HL-60 (cell line): ENCODE data around the gene ABCA2.

Experiments
- DNase-seq, 2 experiments: peaks; one replicate each; pipeline ENCODE4 v3.0.0-alpha.2; 2010 to 2020; ENCODE audit warnings: low read depth in 1 of 2, low spot score in 1 of 2
- H3K27ac ChIP-seq: fragments of 250-450 bp; sonication (Bioruptor Pico); replicated peaks from 2 replicates; pipeline ENCODE4 v1.5.1; 2020; ENCODE audit warnings: mild to moderate bottlenecking, moderate library complexity
- H3K27me3 ChIP-seq: fragments of 250-450 bp; sonication (Bioruptor Pico); 2 replicates; pipeline ENCODE4 v1.5.1; 2021; ENCODE audit warnings: mild to moderate bottlenecking, moderate library complexity; ENCODE audit not compliant: insufficient read depth, poor library complexity, severe bottlenecking
- H3K4me3 ChIP-seq: replicated peaks from 2 replicates; pipeline ENCODE4 v1.5.1; 2011; ENCODE audit warnings: mild to moderate bottlenecking, control low read depth, low read length; ENCODE audit not compliant: insufficient read depth
- CTCF ChIP-seq: IDR thresholded peaks from one replicate; pipeline ENCODE4 v1.5.1; 2011; ENCODE audit warnings: low read length, control low read depth, inconsistent platforms; ENCODE audit not compliant: insufficient read depth
- GABPA ChIP-seq: IDR thresholded peaks from 2 replicates; pipeline ENCODE4 v1.6.1; 2012; ENCODE audit warnings: low read depth
- POLR2AphosphoS5 ChIP-seq: IDR thresholded peaks from 2 replicates; pipeline ENCODE4 v1.6.1; 2012; ENCODE audit warnings: low read depth
- REST ChIP-seq: IDR thresholded peaks from 2 replicates; pipeline ENCODE4 v1.6.1; 2012; ENCODE audit warnings: low read depth; ENCODE audit not compliant: insufficient replicate concordance
- SPI1 ChIP-seq: IDR thresholded peaks from 2 replicates; pipeline ENCODE4 v1.6.1; 2012; ENCODE audit warnings: low read depth, mild to moderate bottlenecking, borderline replicate concordance

Gene ABCA2

GRCh38 chr9:137039611-137040366 lies 11.8 kb upstream of the ABCA2 start:
- no peak for DNase-seq
- TF ChIP-seq GABPA: no peak
- TF ChIP-seq CTCF: no peak
- TF ChIP-seq REST: no peak
- TF ChIP-seq POLR2AphosphoS5: no peak; the same call in 1 of the 2 replicates
- TF ChIP-seq SPI1: no peak
- Histone ChIP-seq H3K27me3 (peaks cover 8% of the 10 kb centered on the region), H3K27ac (no peak overlapping the region), H3K4me3 (no peak overlapping the region)

- Histone ChIP-seq H3K27ac (no peak overlapping the region), H3K4me3 (no peak overlapping the region), H3K27me3 (peaks cover under 1% of the 10 kb centered on the region)
- DNase-seq: no peak
- TF ChIP-seq CTCF (no peak), GABPA (no peak), POLR2AphosphoS5 (peak; percentile 94), REST (no peak), SPI1 (no peak)
These were observed 10.9 kb upstream of the ABCA2 start for GRCh38 chr9:137038916-137039315.

GRCh38 chr9:137037483-137037882 lies 9.4 kb upstream of the ABCA2 start:
- DNase-seq: no peak
- Histone ChIP-seq H3K27me3 (no peaks in the 10 kb centered on the region), H3K27ac (no peak overlapping the region), H3K4me3 (no peak overlapping the region)
- no peak for TF ChIP-seq GABPA
- peak; percentile 69 for TF ChIP-seq POLR2AphosphoS5
- TF ChIP-seq REST: no peak
- TF ChIP-seq SPI1: no peak
